ENCODE measurements around the gene GPX5. TPM values are rescaled to one million over a fixed set of nuclear protein-coding genes. Genes with fewer than 3 reads are reported as not detected.
"Not testable (repeated sequence)": the region's sequence is repeated elsewhere in the genome, so short reads cannot be mapped to it uniquely, and the experiment has no call there.

GPX5 gene
- total RNA-seq, 1 donor from 2014 or later, result not detected

GRCh38 chr6:28541996-28542395 is 16.3 kb downstream of the GPX5 start:
- no peaks in the 10 kb centered on the region for H3K36me3 ChIP-seq
- no peaks in the 10 kb centered on the region for H3K27me3 ChIP-seq
- no peak for DNase-seq (ENCODE audit: extremely low spot score in 2 of 2)
- no peak overlapping the region for H3K27ac ChIP-seq
- TF ChIP-seq POLR2AphosphoS5 (IDR thresholded peaks at IDR 0.05; ENCODE audit: insufficient read depth in 1 of 2, low read depth in 1 of 2), result no peak
- no peak for TF ChIP-seq POLR2A (IDR thresholded peaks at IDR 0.05)
- no peak for TF ChIP-seq CTCF (IDR thresholded peaks at IDR 0.05)
- no peak overlapping the region for H3K4me3 ChIP-seq
- no peaks in the 10 kb centered on the region for H3K9me3 ChIP-seq
- H3K4me1 ChIP-seq, result peaks cover 17% of the 10 kb centered on the region
- intact Hi-C loops (cut with DNase I), result no loop called here

- Histone ChIP-seq H3K27me3 (no peaks in the 10 kb centered on the region), H3K27ac (no peak overlapping the region), H3K4me1 (peaks cover 17% of the 10 kb centered on the region), H3K9me3 (no peaks in the 10 kb centered on the region), H3K36me3 (no peaks in the 10 kb centered on the region), H3K4me3 (peak overlapping the region; percentile 11 to 23)
- DNase-seq (ENCODE audit: extremely low spot score in 2 of 2), result no peak
- TF ChIP-seq POLR2AphosphoS5 (IDR thresholded peaks at IDR 0.05; ENCODE audit: insufficient read depth in 1 of 2, low read depth in 1 of 2), result no peak
- no peak for TF ChIP-seq CTCF (IDR thresholded peaks at IDR 0.05)
- no peak for TF ChIP-seq POLR2A (IDR thresholded peaks at IDR 0.05)
- intact Hi-C loops (cut with DNase I), result no loop called here
Observed at GRCh38 chr6:28542440-28543296, 17.0 kb downstream of the GPX5 start.

GRCh38 chr6:28543651-28544610 is 18.2 kb downstream of the GPX5 start:
- no peak for TF ChIP-seq POLR2AphosphoS5 (IDR thresholded peaks at IDR 0.05; ENCODE audit: insufficient read depth in 1 of 2, low read depth in 1 of 2)
- no peak for TF ChIP-seq POLR2A (IDR thresholded peaks at IDR 0.05)
- no peak for TF ChIP-seq CTCF (IDR thresholded peaks at IDR 0.05)
- H3K27ac ChIP-seq, result no peak overlapping the region
- H3K4me3 ChIP-seq, result peak overlapping the region in 1 of 2 donors; percentile 27
- DNase-seq (ENCODE audit: extremely low spot score in 2 of 2), result no peak
- H3K9me3 ChIP-seq, result no peaks in the 10 kb centered on the region
- intact Hi-C loops (cut with DNase I), result no loop called here
- H3K4me1 ChIP-seq, result peaks cover 17% of the 10 kb centered on the region
- no peaks in the 10 kb centered on the region for H3K36me3 ChIP-seq
- H3K27me3 ChIP-seq, result no peaks in the 10 kb centered on the region

DNA sequence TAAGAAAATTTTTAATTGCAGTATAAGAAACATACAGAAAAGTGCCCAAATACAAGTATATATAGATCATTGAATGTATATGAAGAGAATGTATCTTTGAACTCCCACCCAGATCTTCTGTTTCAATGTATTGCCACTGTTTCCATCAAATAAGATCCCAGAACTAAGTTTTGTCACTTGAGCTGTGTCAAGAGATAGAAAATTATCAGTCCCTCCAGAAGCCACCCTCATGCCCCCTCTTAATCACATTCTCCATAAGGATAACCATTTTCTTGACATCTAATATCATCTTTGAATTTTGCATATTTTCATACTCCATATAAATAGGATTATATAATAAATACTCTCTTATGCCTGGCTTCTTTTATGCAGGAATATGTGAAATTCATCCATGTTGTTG is 20.3 kb downstream of the GPX5 start:
- Histone ChIP-seq H3K27me3 (no peaks in the 10 kb centered on the region), H3K4me3 (no peak overlapping the region), H3K9me3 (no peaks in the 10 kb centered on the region), H3K27ac (no peak overlapping the region), H3K4me1 (peaks cover 17% of the 10 kb centered on the region), H3K36me3 (no peaks in the 10 kb centered on the region)
- DNase-seq (ENCODE audit: extremely low spot score in 2 of 2), result no peak
- intact Hi-C loops (cut with DNase I), result no loop called here
- no peak for TF ChIP-seq POLR2AphosphoS5 (IDR thresholded peaks at IDR 0.05; ENCODE audit: insufficient read depth in 1 of 2, low read depth in 1 of 2)
- TF ChIP-seq CTCF (IDR thresholded peaks at IDR 0.05), result no peak
- no peak for TF ChIP-seq POLR2A (IDR thresholded peaks at IDR 0.05)

- H3K27me3 ChIP-seq; DNase-seq (ENCODE audit: extremely low spot score in 2 of 2); H3K9me3 ChIP-seq; H3K4me3 ChIP-seq; H3K27ac ChIP-seq; H3K36me3 ChIP-seq; intact Hi-C loops (cut with DNase I): not testable (repeated sequence)
- peaks cover 17% of the 10 kb centered on the region for H3K4me1 ChIP-seq
Observed at GRCh38 chr6:28547003-28547402, 21.3 kb downstream of the GPX5 start.

Measured in vagina (tissue), 2 donors.